GM12878 (cell line): ENCODE measurements around the gene PRRG4.

Source experiments
- FOXM1 ChIP-seq: IDR thresholded peaks from 2 replicates; pipeline ENCODE4 v1.6.1; 2012; ENCODE audit warnings: low read depth, mild to moderate bottlenecking, inconsistent platforms, low read length, moderate library complexity
- MXI1 ChIP-seq: fragments of 150-350 bp; IDR thresholded peaks from 2 replicates; pipeline ENCODE4 v1.6.1; 2011; ENCODE audit warnings: low read depth, mild to moderate bottlenecking, inconsistent platforms, low read length, improper control_type of control experiment
- NBN ChIP-seq: fragments of 450-650 bp; IDR thresholded peaks from 2 replicates; pipeline ENCODE4 v1.6.1; 2016
- NRF1 ChIP-seq: conservative IDR thresholded peaks from 2 replicates; pipeline ENCODE4 v1.6.1; 2011; ENCODE audit warnings: mild to moderate bottlenecking, low read depth, low read length, improper control_type of control experiment
- POLR2A ChIP-seq: IDR thresholded peaks from 2 replicates; pipeline ENCODE4 v1.6.1; 2011; ENCODE audit warnings: low read depth, mild to moderate bottlenecking, low read length
- RAD21 ChIP-seq: IDR thresholded peaks from 2 replicates; pipeline ENCODE4 v1.6.1; 2011; ENCODE audit warnings: mild to moderate bottlenecking, low read depth, low read length, moderate library complexity; ENCODE audit not compliant: insufficient read depth
- SIX5 ChIP-seq: IDR thresholded peaks from 2 replicates; pipeline ENCODE4 v1.6.1; 2011; ENCODE audit warnings: mild to moderate bottlenecking, low read depth, low read length, moderate library complexity; ENCODE audit not compliant: severe bottlenecking
- YY1 ChIP-seq: IDR thresholded peaks from 2 replicates; pipeline ENCODE4 v1.6.1; 2011; ENCODE audit warnings: low read depth, mild to moderate bottlenecking, low read length
- TF ChIP-seq, protein P1 (sequence below), 3 experiments: IDR thresholded peaks in 2 of 3; conservative IDR thresholded peaks in 1 of 3; 2 replicates each; pipeline ENCODE4 v1.5.1; 2011; ENCODE audit warnings: low read depth in 3 of 3, low read length in 3 of 3, mild to moderate bottlenecking in 3 of 3, control low read depth in 2 of 3, moderate library complexity in 2 of 3, inconsistent platforms in 1 of 3, mixed read lengths in 1 of 3; ENCODE audit not compliant: control insufficient read depth in 2 of 3, insufficient read depth in 1 of 3; ENCODE audit errors: extremely low read depth in 1 of 3
- TF ChIP-seq, protein P2 (sequence below): IDR thresholded peaks from 2 replicates; pipeline ENCODE4 v1.6.1; 2011; ENCODE audit warnings: borderline replicate concordance, low read depth, mild to moderate bottlenecking, moderate library complexity, mixed read lengths, low read length; ENCODE audit not compliant: insufficient read depth; ENCODE audit errors: extremely low read length

DNA sequence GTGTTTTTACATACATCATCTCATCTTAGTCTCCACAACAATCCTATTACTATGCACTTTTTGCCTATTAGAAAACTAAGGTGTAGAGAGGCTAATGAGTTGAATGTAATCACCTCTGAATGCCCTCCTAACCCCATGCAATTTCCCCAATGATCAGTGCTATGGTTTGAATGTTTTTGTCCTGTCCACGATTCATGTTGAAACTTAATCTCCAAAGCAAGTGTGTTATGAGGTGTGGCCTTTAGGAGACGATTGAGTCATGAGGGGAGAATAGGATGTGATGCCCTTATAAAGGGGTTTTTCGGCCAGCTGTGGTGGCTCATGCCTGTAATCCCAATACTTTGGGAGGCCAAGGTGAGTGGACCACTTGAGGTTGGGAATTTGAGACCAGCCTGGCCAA is 33.3 kb upstream of the PRRG4 start:
- TF ChIP-seq YY1 (no peak), NBN (no peak), NRF1 (no peak), MXI1 (no peak), FOXM1 (no peak), RAD21 (no peak), SIX5 (no peak), POLR2A (no peak)
- TF ChIP-seq, protein P1, sequence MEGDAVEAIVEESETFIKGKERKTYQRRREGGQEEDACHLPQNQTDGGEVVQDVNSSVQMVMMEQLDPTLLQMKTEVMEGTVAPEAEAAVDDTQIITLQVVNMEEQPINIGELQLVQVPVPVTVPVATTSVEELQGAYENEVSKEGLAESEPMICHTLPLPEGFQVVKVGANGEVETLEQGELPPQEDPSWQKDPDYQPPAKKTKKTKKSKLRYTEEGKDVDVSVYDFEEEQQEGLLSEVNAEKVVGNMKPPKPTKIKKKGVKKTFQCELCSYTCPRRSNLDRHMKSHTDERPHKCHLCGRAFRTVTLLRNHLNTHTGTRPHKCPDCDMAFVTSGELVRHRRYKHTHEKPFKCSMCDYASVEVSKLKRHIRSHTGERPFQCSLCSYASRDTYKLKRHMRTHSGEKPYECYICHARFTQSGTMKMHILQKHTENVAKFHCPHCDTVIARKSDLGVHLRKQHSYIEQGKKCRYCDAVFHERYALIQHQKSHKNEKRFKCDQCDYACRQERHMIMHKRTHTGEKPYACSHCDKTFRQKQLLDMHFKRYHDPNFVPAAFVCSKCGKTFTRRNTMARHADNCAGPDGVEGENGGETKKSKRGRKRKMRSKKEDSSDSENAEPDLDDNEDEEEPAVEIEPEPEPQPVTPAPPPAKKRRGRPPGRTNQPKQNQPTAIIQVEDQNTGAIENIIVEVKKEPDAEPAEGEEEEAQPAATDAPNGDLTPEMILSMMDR (IDR thresholded peaks at IDR 0.05 in 2 of 3, conservative IDR thresholded peaks at IDR 0.05 in 1 of 3; ENCODE audit: control insufficient read depth in 2 of 3, extremely low read depth in 1 of 3, insufficient read depth in 1 of 3, low read depth in 3 of 3, low read length in 3 of 3): no peak
- TF ChIP-seq, protein P2, sequence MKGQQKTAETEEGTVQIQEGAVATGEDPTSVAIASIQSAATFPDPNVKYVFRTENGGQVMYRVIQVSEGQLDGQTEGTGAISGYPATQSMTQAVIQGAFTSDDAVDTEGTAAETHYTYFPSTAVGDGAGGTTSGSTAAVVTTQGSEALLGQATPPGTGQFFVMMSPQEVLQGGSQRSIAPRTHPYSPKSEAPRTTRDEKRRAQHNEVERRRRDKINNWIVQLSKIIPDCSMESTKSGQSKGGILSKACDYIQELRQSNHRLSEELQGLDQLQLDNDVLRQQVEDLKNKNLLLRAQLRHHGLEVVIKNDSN: no peak
